ENCODE data around the gene SORL1.
"Not testable (repeated sequence)": the region's sequence is repeated elsewhere in the genome, so short reads cannot be mapped to it uniquely, and the experiment has no call there.

Gene SORL1

DNA sequence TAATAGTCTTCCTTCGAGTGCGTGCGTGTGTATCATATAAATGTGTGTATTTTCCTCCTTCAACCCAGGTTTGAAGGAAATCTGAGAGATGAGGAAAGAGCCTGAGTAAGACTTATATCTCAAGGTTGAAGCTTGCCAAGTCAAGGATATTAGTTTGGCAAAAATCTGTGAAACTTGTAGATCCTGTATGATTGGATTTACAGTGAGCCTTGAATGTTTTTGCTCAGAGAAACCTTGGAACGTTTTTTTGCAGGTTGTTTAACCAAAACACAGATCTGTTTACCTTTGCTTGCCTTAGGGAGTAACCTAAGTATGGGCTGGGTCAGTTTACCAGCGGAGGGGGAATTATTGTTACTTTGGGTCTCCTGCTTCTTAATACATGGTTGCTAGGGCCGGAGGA is 36.5 kb downstream of the SORL1 start:
- TF ChIP-seq FOXP2 (optimal IDR thresholded peaks at IDR 0.05; ENCODE audit: control extremely low read depth, extremely low read length, insufficient read depth) (no peak), EZH2 (IDR thresholded peaks at IDR 0.05) (no peak), POLR2AphosphoS5 (IDR thresholded peaks at IDR 0.05; ENCODE audit: borderline replicate concordance, low read depth, low read length) (no peak)
- Histone ChIP-seq H3K9me3 (ENCODE audit: low read depth, low read length) (no peaks in the 10 kb centered on the region), H3K36me3 (ENCODE audit: insufficient read depth, low read length) (no peaks in the 10 kb centered on the region), H3K9ac (ENCODE audit: insufficient read length) (no peak overlapping the region), H3K27ac (no peak overlapping the region), H3K4me3 (no peak overlapping the region)
- no peak for DNase-seq (ENCODE audit: low read depth, low spot score)

DNA sequence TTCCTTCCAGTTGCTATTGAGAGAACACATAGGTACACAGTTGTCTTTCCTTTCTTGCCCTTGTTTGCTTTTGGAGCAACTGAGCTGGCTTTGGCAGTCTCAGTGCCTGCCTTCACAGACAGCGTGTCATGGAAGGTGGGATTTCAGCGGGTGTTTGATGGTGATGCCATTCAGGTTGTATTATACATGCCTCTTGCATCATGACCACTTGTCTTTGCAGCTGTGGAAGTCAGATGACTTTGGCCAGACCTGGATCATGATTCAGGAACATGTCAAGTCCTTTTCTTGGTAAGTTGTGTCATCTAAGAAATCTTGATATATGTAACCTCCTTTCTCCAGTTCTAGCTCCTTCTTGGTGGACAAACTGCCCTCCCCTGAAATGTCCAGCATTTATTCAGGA is 37.7 kb downstream of the SORL1 start:
- no peaks in the 10 kb centered on the region for H3K36me3 ChIP-seq (ENCODE audit: insufficient read depth, low read length)
- H3K9ac ChIP-seq (ENCODE audit: insufficient read length) = no peak overlapping the region
- DNase-seq (ENCODE audit: low read depth, low spot score) = no peak
- no peak overlapping the region for H3K4me3 ChIP-seq
- H3K9me3 ChIP-seq (ENCODE audit: low read depth, low read length) = no peaks in the 10 kb centered on the region
- H3K27ac ChIP-seq = no peak overlapping the region
- TF ChIP-seq FOXP2 (optimal IDR thresholded peaks at IDR 0.05; ENCODE audit: control extremely low read depth, extremely low read length, insufficient read depth) = no peak
- TF ChIP-seq POLR2AphosphoS5 (IDR thresholded peaks at IDR 0.05; ENCODE audit: borderline replicate concordance, low read depth, low read length) = no peak
- no peak for TF ChIP-seq EZH2 (IDR thresholded peaks at IDR 0.05)

DNA sequence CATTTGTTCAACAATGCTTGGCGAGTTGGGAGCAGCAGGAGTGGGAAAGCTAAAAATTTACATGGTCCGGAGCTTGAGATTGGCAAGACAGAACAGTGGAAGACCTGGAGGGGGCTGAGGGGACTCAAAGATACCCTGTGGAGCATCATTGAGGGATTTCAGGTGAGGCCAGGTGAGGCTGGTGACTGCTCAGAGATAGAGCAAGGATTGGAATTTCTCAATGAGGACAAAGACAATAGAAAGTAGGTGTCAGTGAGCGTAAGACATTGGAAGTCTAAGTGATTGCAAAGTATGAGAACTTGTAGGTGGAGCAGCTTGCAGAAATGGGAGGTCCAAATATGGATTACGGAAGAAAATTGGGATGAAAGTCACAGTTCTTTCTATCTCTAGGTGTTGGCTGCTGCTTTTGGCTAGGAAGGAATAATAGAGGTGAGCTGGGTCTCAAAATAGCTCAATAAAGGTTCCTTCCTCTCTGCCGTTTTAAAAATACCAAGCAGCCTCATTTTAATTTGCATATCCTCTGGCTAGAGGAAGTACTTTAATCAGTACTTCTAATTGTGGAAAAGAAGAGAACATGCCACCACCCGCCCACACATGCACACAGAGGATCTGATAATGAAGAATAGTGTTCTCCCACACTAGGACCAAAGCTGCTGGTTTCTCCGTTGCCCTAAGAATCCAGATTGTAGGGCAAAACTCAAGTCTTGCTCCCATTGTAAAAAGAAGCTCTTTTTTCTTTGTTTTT is 42.4 kb downstream of the SORL1 start:
- Histone ChIP-seq H3K27ac (no peak overlapping the region), H3K9me3 (ENCODE audit: low read depth, low read length) (no peaks in the 10 kb centered on the region), H3K36me3 (ENCODE audit: insufficient read depth, low read length) (no peaks in the 10 kb centered on the region), H3K4me3 (no peak overlapping the region), H3K9ac (ENCODE audit: insufficient read length) (no peak overlapping the region)
- TF ChIP-seq EZH2 (IDR thresholded peaks at IDR 0.05) (no peak), FOXP2 (optimal IDR thresholded peaks at IDR 0.05; ENCODE audit: control extremely low read depth, extremely low read length, insufficient read depth) (no peak), POLR2AphosphoS5 (IDR thresholded peaks at IDR 0.05; ENCODE audit: borderline replicate concordance, low read depth, low read length) (no peak)
- DNase-seq (ENCODE audit: low read depth, low spot score) = no peak

DNA sequence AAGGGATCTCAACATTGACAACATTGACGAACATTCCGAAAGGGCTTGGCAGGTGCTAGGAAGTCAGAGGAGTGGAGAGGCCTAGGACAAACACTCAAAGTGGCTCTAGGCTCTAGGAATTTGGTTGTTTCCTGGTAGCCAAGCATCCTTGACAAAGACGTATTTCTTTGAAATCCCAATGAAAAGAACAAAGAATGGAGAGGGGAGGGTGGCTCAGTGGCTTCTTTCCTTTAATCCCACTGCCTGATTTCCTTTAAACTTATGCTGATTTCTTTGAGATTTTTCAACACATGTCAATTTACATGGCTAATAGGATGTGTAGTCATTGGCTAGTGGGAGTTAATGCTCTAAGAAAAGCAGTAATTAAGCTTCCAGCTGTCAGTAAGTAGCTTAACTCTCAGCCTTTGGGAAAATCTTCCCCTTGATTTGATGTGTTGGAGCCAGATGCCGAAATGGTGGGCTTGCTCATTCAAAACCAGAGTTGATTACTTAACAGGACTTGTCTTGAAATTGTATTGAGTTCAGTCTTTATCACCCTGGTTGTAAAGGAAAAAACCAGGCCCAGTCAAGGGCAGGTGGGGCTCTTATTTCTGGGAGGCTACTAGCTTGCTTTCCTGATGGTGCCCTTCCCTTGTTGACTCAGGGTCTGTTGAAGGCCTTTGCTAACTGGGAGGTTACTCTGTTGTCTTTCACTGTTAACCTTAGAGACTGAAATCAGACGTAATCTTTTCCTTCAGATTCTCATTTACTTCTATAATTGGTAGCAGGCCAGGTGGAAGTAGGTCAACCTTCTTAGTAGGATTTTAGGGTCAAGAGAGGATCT is 45.3 kb downstream of the SORL1 start:
- Histone ChIP-seq H3K9ac (ENCODE audit: insufficient read length) (no peak overlapping the region), H3K4me3 (no peak overlapping the region), H3K36me3 (ENCODE audit: insufficient read depth, low read length) (no peaks in the 10 kb centered on the region), H3K27ac (no peak overlapping the region), H3K9me3 (ENCODE audit: low read depth, low read length) (no peaks in the 10 kb centered on the region)
- no peak for TF ChIP-seq FOXP2 (optimal IDR thresholded peaks at IDR 0.05; ENCODE audit: control extremely low read depth, extremely low read length, insufficient read depth)
- DNase-seq (ENCODE audit: low read depth, low spot score) = no peak

GRCh38 chr11:121499405-121499804 is 47.3 kb downstream of the SORL1 start:
- H3K27ac ChIP-seq = no peak overlapping the region
- TF ChIP-seq POLR2AphosphoS5 (IDR thresholded peaks at IDR 0.05; ENCODE audit: borderline replicate concordance, low read depth, low read length) (no peak), EZH2 (IDR thresholded peaks at IDR 0.05) (no peak), FOXP2 (optimal IDR thresholded peaks at IDR 0.05; ENCODE audit: control extremely low read depth, extremely low read length, insufficient read depth) (no peak)
- no peaks in the 10 kb centered on the region for H3K9me3 ChIP-seq (ENCODE audit: low read depth, low read length)
- DNase-seq (ENCODE audit: low read depth, low spot score) = no peak
- H3K4me3 ChIP-seq = no peak overlapping the region
- no peaks in the 10 kb centered on the region for H3K36me3 ChIP-seq (ENCODE audit: insufficient read depth, low read length)
- H3K9ac ChIP-seq (ENCODE audit: insufficient read length) = no peak overlapping the region

- Histone ChIP-seq H3K9ac (ENCODE audit: insufficient read length) (no peak overlapping the region), H3K9me3 (ENCODE audit: low read depth, low read length) (no peaks in the 10 kb centered on the region), H3K27ac (no peak overlapping the region), H3K4me3 (no peak overlapping the region), H3K36me3 (ENCODE audit: insufficient read depth, low read length) (no peaks in the 10 kb centered on the region)
- TF ChIP-seq EZH2 (IDR thresholded peaks at IDR 0.05) = no peak
- no peak for TF ChIP-seq FOXP2 (optimal IDR thresholded peaks at IDR 0.05; ENCODE audit: control extremely low read depth, extremely low read length, insufficient read depth)
- no peak for TF ChIP-seq POLR2AphosphoS5 (IDR thresholded peaks at IDR 0.05; ENCODE audit: borderline replicate concordance, low read depth, low read length)
- DNase-seq (ENCODE audit: low read depth, low spot score) = no peak
These were observed 48.2 kb downstream of the SORL1 start for GRCh38 chr11:121500275-121500674.

- no peak overlapping the region for H3K27ac ChIP-seq
- TF ChIP-seq EZH2 (IDR thresholded peaks at IDR 0.05) (no peak), POLR2AphosphoS5 (IDR thresholded peaks at IDR 0.05; ENCODE audit: borderline replicate concordance, low read depth, low read length) (no peak), FOXP2 (optimal IDR thresholded peaks at IDR 0.05; ENCODE audit: control extremely low read depth, extremely low read length, insufficient read depth) (no peak)
- no peaks in the 10 kb centered on the region for H3K36me3 ChIP-seq (ENCODE audit: insufficient read depth, low read length)
- H3K4me3 ChIP-seq = no peak overlapping the region
- H3K9ac ChIP-seq (ENCODE audit: insufficient read length) = no peak overlapping the region
- no peak for DNase-seq (ENCODE audit: low read depth, low spot score)
- H3K9me3 ChIP-seq (ENCODE audit: low read depth, low read length) = no peaks in the 10 kb centered on the region
These were observed 48.6 kb downstream of the SORL1 start for GRCh38 chr11:121500717-121501116.

GRCh38 chr11:121503051-121503450 is 50.9 kb downstream of the SORL1 start:
- Histone ChIP-seq H3K4me3 (no peak overlapping the region), H3K36me3 (ENCODE audit: insufficient read depth, low read length) (no peaks in the 10 kb centered on the region), H3K27ac (no peak overlapping the region), H3K9me3 (ENCODE audit: low read depth, low read length) (no peaks in the 10 kb centered on the region), H3K9ac (ENCODE audit: insufficient read length) (no peak overlapping the region)
- TF ChIP-seq EZH2 (IDR thresholded peaks at IDR 0.05) (no peak), FOXP2 (optimal IDR thresholded peaks at IDR 0.05; ENCODE audit: control extremely low read depth, extremely low read length, insufficient read depth) (no peak), POLR2AphosphoS5 (IDR thresholded peaks at IDR 0.05; ENCODE audit: borderline replicate concordance, low read depth, low read length) (no peak)
- no peak for DNase-seq (ENCODE audit: low read depth, low spot score)

DNA sequence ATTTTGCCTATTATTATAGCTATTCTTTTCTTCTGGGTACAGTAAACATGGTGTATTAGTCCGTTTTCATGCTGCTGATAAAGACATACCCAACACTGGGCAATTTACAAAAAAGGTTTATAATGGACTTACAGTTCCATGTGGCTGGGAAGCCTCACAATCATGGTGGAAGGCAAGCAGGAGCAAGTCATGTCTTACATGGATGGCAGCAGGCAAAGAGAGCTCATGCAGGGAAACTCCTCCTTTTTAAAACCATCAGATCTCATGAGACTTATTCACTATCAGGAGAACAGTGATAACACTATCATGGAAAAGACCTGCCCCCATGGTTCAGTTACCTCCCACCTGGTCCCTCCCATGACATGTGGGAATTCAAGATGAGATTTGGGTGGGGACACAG is 54.1 kb downstream of the SORL1 start:
- H3K36me3 ChIP-seq (ENCODE audit: insufficient read depth, low read length); H3K4me3 ChIP-seq; H3K9ac ChIP-seq (ENCODE audit: insufficient read length); DNase-seq (ENCODE audit: low read depth, low spot score); H3K9me3 ChIP-seq (ENCODE audit: low read depth, low read length); H3K27ac ChIP-seq: not testable (repeated sequence)
